ENCODE data around the gene KAT5. TPM values are rescaled to one million over a fixed set of nuclear protein-coding genes. Genes with fewer than 3 reads are reported as not detected.
A peak's percentile ranks its signal among the peaks of the same experiment; 100 is the strongest.

KAT5 gene
- polyA plus RNA-seq (2013, experiment 1 of 2) = 26.3 TPM
- polyA plus RNA-seq (2013, experiment 2 of 2) = 26.9 TPM

- peaks cover 29% of the 10 kb centered on the region for H3K79me1 ChIP-seq (replicated peaks; ENCODE audit: low read length, poor library complexity, severe bottlenecking)
- H2BK5ac ChIP-seq (ENCODE audit: low read depth, low read length, poor library complexity, severe bottlenecking) = peak within 1 kb of the TSS; percentile 87
- peak within 1 kb of the TSS; percentile 35 for H2AK5ac ChIP-seq (ENCODE audit: low read length, severe bottlenecking)
- H2BK12ac ChIP-seq (ENCODE audit: low read length in 2 of 2) = peak within 1 kb of the TSS in 1 of 2 experiments; percentile 56
- peak; percentile 98 for DNase-seq
- peak within 1 kb of the TSS; percentile 81 to 88 for H3K4ac ChIP-seq (ENCODE audit: low read depth in 1 of 2, low read length in 2 of 2)
- under 1% methylated on average over 65 of the region's 65 CpGs for WGBS
- H3K27ac ChIP-seq (ENCODE audit: low read length, poor library complexity, severe bottlenecking) = peak within 1 kb of the TSS; percentile 98
- H3K9me3 ChIP-seq (ENCODE audit: control insufficient read depth, low read length) = no peaks in the 10 kb centered on the region
- peak within 1 kb of the TSS; percentile 71 for H2BK15ac ChIP-seq (ENCODE audit: low read depth, poor library complexity, severe bottlenecking)
- H3K36me3 ChIP-seq (ENCODE audit: control insufficient read depth in 1 of 2, insufficient read depth in 2 of 2, low read depth in 1 of 2, low read length in 2 of 2) = peaks cover 38 to 41% of the 10 kb centered on the region in 2 experiments
- no peaks in the 10 kb centered on the region for H3K27me3 ChIP-seq (ENCODE audit: control insufficient read depth in 1 of 2, insufficient read depth in 1 of 2, low read length in 2 of 2)
- peak within 1 kb of the TSS; percentile 92 for H3K9ac ChIP-seq (ENCODE audit: low read length)
- H3K18ac ChIP-seq (ENCODE audit: low read depth in 1 of 2, low read length in 2 of 2) = peak within 1 kb of the TSS; percentile 60 to 99
- H2AFZ ChIP-seq (ENCODE audit: low read depth, low read length) = peak within 1 kb of the TSS; percentile 85
- H4K91ac ChIP-seq (ENCODE audit: low read length) = peak within 1 kb of the TSS; percentile 78
- H3K23ac ChIP-seq (ENCODE audit: low read length in 2 of 2) = peak within 1 kb of the TSS in 1 of 2 experiments; percentile 65
- peak within 1 kb of the TSS; percentile 69 to 96 for H3K4me3 ChIP-seq (ENCODE audit: insufficient read depth in 1 of 2, low read depth in 1 of 2, low read length in 2 of 2)
- peak within 1 kb of the TSS; percentile 73 for H3K4me2 ChIP-seq (ENCODE audit: low read length, poor library complexity, severe bottlenecking)
- H2BK120ac ChIP-seq (ENCODE audit: low read depth, low read length) = peak within 1 kb of the TSS; percentile 98
- peak within 1 kb of the TSS in 1 of 2 experiments; percentile 56 for H3K14ac ChIP-seq (ENCODE audit: low read length in 2 of 2)
- peak within 1 kb of the TSS; percentile 98 for H4K8ac ChIP-seq (ENCODE audit: low read length)
- peaks cover 13% of the 10 kb centered on the region for H3K4me1 ChIP-seq (ENCODE audit: control insufficient read depth, insufficient read depth, low read depth, low read length)
These were observed at the start of gene KAT5 for GRCh38 chr11:65711785-65712632. Gene KAT5 (plus strand): TSS chr11:65712252. CDS start chr11:65712268, 16 bp downstream.

DNA sequence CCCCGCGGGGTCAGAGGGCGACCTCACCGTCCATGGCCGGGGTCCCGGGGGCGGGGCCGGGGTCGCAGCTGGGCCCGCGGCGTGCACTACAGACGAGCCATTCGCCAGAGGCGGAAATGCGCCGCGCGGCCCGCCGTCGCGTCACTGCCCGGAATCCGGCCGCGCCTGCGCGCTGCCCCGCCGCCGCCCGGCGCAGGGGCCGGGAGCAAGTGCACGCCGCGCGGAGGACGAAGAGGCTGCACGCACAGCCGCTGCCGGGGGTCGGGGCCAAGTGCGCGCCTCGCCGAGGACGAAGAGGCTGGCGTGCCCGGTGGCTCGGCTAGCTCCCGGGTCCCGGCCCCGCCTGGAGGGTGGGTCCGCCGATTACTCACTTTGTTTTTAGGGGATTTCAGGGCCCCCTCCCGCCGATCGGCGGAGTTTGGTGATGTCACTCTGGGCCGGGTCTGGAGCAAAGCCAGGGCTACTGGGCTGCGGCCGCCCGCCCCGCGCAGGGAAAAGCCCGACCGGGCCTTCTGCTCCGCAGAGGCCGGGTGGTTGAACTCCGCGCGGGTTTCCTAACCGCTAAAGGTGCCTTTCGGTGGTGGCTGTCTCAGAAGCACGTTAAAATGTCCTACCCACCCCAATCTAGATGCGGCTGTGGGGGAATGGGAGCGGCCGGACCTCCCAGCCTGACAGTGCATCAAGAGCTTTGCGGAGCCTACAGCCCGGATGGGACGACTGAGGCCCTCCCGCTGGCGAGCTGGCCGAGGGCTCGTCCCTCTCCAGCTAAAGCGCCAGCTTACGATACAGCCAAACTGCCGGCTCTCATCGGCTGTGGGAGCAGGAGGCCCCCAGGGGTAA is 49.0 kb upstream of the KAT5 start, which contains the start of gene RELA:
RELA (minus strand) TSS at position 118 of the 840 bp plus-strand sequence; CDS start at position 34, 84 bp downstream.
- Histone ChIP-seq H3K9ac (ENCODE audit: low read length) (peak within 1 kb of the TSS; percentile 99), H2BK5ac (ENCODE audit: low read depth, low read length, poor library complexity, severe bottlenecking) (peak within 1 kb of the TSS; percentile 94), H3K4ac (ENCODE audit: low read depth in 1 of 2, low read length in 2 of 2) (peak within 1 kb of the TSS; percentile 93 to 94), H4K91ac (ENCODE audit: low read length) (peak within 1 kb of the TSS; percentile 97), H3K9me3 (ENCODE audit: control insufficient read depth, low read length) (no peaks in the 10 kb centered on the region), H2AK5ac (ENCODE audit: low read length, severe bottlenecking) (peak within 1 kb of the TSS; percentile 64), H4K8ac (ENCODE audit: low read length) (peak within 1 kb of the TSS; percentile 97), H3K27me3 (ENCODE audit: control insufficient read depth in 1 of 2, insufficient read depth in 1 of 2, low read length in 2 of 2) (no peaks in the 10 kb centered on the region), H3K4me3 (ENCODE audit: insufficient read depth in 1 of 2, low read depth in 1 of 2, low read length in 2 of 2) (peak within 1 kb of the TSS; percentile 86 to 99), H3K4me1 (ENCODE audit: control insufficient read depth, insufficient read depth, low read depth, low read length) (peaks cover 12% of the 10 kb centered on the region), H3K27ac (ENCODE audit: low read length, poor library complexity, severe bottlenecking) (peak within 1 kb of the TSS; percentile 95), H3K14ac (ENCODE audit: low read length in 2 of 2) (peak within 1 kb of the TSS in 1 of 2 experiments; percentile 73), H2AFZ (ENCODE audit: low read depth, low read length) (peak within 1 kb of the TSS; percentile 29), H2BK12ac (ENCODE audit: low read length in 2 of 2) (peak within 1 kb of the TSS in 1 of 2 experiments; percentile 37), H3K36me3 (ENCODE audit: control insufficient read depth in 1 of 2, insufficient read depth in 2 of 2, low read depth in 1 of 2, low read length in 2 of 2) (peaks cover 33 to 38% of the 10 kb centered on the region in 2 experiments), H2BK120ac (ENCODE audit: low read depth, low read length) (peak within 1 kb of the TSS; percentile 94), H2BK15ac (ENCODE audit: low read depth, poor library complexity, severe bottlenecking) (peak within 1 kb of the TSS; percentile 67), H3K4me2 (ENCODE audit: low read length, poor library complexity, severe bottlenecking) (peak within 1 kb of the TSS; percentile 91), H3K23ac (ENCODE audit: low read length in 2 of 2) (peak within 1 kb of the TSS in 1 of 2 experiments; percentile 2), H3K79me1 (replicated peaks; ENCODE audit: low read length, poor library complexity, severe bottlenecking) (peaks cover 25% of the 10 kb centered on the region), H3K18ac (ENCODE audit: low read depth in 1 of 2, low read length in 2 of 2) (peak within 1 kb of the TSS; percentile 89 to 96)
- WGBS = under 1% methylated on average over 86 of the region's 91 CpGs
- DNase-seq = peak; percentile 96

- Histone ChIP-seq H3K4me1 (ENCODE audit: control insufficient read depth, insufficient read depth, low read depth, low read length) (peaks cover 12% of the 10 kb centered on the region), H3K36me3 (ENCODE audit: control insufficient read depth in 1 of 2, insufficient read depth in 2 of 2, low read depth in 1 of 2, low read length in 2 of 2) (peaks cover 26 to 31% of the 10 kb centered on the region in 2 experiments), H2BK12ac (ENCODE audit: low read length in 2 of 2) (no peak overlapping the region), H2AFZ (ENCODE audit: low read depth, low read length) (no peak overlapping the region), H3K4ac (ENCODE audit: low read depth in 1 of 2, low read length in 2 of 2) (peak overlapping the region; percentile 93 to 94), H3K4me2 (ENCODE audit: low read length, poor library complexity, severe bottlenecking) (peak overlapping the region; percentile 87), H4K8ac (ENCODE audit: low read length) (peak overlapping the region; percentile 97), H2BK120ac (ENCODE audit: low read depth, low read length) (no peak overlapping the region), H2AK5ac (ENCODE audit: low read length, severe bottlenecking) (peak overlapping the region; percentile 39), H3K23ac (ENCODE audit: low read length in 2 of 2) (peak overlapping the region in 1 of 2 experiments; percentile 2), H3K14ac (ENCODE audit: low read length in 2 of 2) (no peak overlapping the region), H3K9ac (ENCODE audit: low read length) (peak overlapping the region; percentile 99), H3K79me1 (replicated peaks; ENCODE audit: low read length, poor library complexity, severe bottlenecking) (peaks cover 19% of the 10 kb centered on the region), H4K91ac (ENCODE audit: low read length) (peak overlapping the region; percentile 48), H2BK5ac (ENCODE audit: low read depth, low read length, poor library complexity, severe bottlenecking) (no peak overlapping the region), H3K27me3 (ENCODE audit: control insufficient read depth in 1 of 2, insufficient read depth in 1 of 2, low read length in 2 of 2) (no peaks in the 10 kb centered on the region), H3K27ac (ENCODE audit: low read length, poor library complexity, severe bottlenecking) (peak overlapping the region; percentile 95), H3K9me3 (ENCODE audit: control insufficient read depth, low read length) (no peaks in the 10 kb centered on the region), H2BK15ac (ENCODE audit: low read depth, poor library complexity, severe bottlenecking) (peak overlapping the region; percentile 67), H3K18ac (ENCODE audit: low read depth in 1 of 2, low read length in 2 of 2) (peak overlapping the region; percentile 89 to 96), H3K4me3 (ENCODE audit: insufficient read depth in 1 of 2, low read depth in 1 of 2, low read length in 2 of 2) (peak overlapping the region; percentile 86 to 99)
- DNase-seq = peak; percentile 87
- 0% methylated on average over 12 of the region's 15 CpGs for WGBS
These were observed 48.3 kb upstream of the KAT5 start for GRCh38 chr11:65663639-65664200.

Data from mesenchymal stem cell (in vitro differentiated cells and primary cell).